ENCODE results near the gene SPEG. TPM values are rescaled to one million over a fixed set of nuclear protein-coding genes. Genes with fewer than 3 reads are reported as not detected.

SPEG gene
- total RNA-seq, 2 experiments from 2014 or later, result 0.46 TPM; not detected in 1

- Histone ChIP-seq H3K4me3 (ENCODE audit: low read depth, low read length, poor library complexity, severe bottlenecking) (no peak overlapping the region), H2AFZ (ENCODE audit: low read length) (no peak overlapping the region), H3K9me2 (ENCODE audit: insufficient read depth, low read length) (no peaks in the 10 kb centered on the region), H3K79me2 (ENCODE audit: insufficient read depth, low read depth, low read length) (no peaks in the 10 kb centered on the region), H3K36me3 (ENCODE audit: insufficient read depth, low read length) (no peaks in the 10 kb centered on the region), H3K4me1 (ENCODE audit: insufficient read depth, low read length, poor library complexity, severe bottlenecking) (no peaks in the 10 kb centered on the region), H3K4me2 (ENCODE audit: low read length) (no peak overlapping the region), H4K20me1 (ENCODE audit: insufficient read depth, low read length) (no peaks in the 10 kb centered on the region), H3K9me3 (ENCODE audit: low read length) (no peaks in the 10 kb centered on the region), H3K27ac (ENCODE audit: low read depth, low read length, poor library complexity, severe bottlenecking) (no peak overlapping the region)
- BruUV-seq (replicated peaks), result no TSS peak
- no peak for DNase-seq (ENCODE audit: low spot score)
- ChIA-PET POLR2A (no interaction called here), CTCF (ENCODE audit: unreplicated experiment) (no interaction called here)
- intact Hi-C loops (cut with micrococcal nuclease; ENCODE audit: unreplicated experiment), result no loop called here
- TF ChIP-seq CTCF (conservative IDR thresholded peaks at IDR 0.05; ENCODE audit: low read length), result no peak
- TF ChIP-seq EZH2phosphoT487 (IDR thresholded peaks at IDR 0.05; ENCODE audit: borderline replicate concordance, low read depth, low read length), result no peak
These were observed 80.2 kb downstream of the SPEG start for GRCh38 chr2:219514836-219515235.

DNA sequence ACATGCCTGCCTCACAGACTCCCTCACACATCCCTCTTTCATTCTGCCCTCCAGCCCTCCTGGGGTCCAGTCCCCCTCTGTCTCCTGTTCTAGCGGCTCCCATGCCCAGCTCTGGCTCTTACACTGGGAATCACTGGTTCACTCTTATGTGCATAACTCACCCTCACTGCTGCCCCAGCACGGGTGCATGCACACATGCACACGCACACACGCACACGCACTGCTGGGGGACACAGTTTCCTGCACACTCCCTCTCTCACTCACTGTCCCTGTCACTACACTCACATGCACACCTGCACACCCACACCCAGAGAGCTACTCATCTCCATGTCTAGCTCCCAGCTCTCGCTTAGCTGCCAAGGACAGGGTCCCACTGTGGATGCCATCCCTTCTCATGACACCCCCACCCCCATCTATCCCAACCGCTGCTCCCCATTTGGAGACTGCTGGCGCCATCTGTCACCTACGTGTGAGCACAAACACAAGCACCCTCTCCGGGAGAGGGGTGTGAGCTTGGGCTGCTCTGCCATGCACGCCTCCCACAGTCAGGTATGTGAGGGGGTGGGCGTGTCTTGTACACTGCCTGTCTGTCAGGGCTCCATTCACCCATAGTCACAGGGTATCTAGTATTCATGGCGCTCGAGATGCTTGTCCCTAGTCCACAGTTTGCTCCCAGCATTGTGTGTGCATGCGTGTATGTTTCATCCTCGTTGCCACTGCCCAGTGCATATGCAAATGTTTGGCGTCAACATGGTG lies 81.4 kb downstream of the SPEG start:
- Histone ChIP-seq H3K4me2 (ENCODE audit: low read length) (no peak overlapping the region), H3K4me1 (ENCODE audit: insufficient read depth, low read length, poor library complexity, severe bottlenecking) (no peaks in the 10 kb centered on the region), H3K79me2 (ENCODE audit: insufficient read depth, low read depth, low read length) (no peaks in the 10 kb centered on the region), H4K20me1 (ENCODE audit: insufficient read depth, low read length) (no peaks in the 10 kb centered on the region), H3K9me2 (ENCODE audit: insufficient read depth, low read length) (no peaks in the 10 kb centered on the region), H3K36me3 (ENCODE audit: insufficient read depth, low read length) (no peaks in the 10 kb centered on the region), H3K9me3 (ENCODE audit: low read length) (no peaks in the 10 kb centered on the region), H3K4me3 (ENCODE audit: low read depth, low read length, poor library complexity, severe bottlenecking) (no peak overlapping the region), H2AFZ (ENCODE audit: low read length) (no peak overlapping the region), H3K27ac (ENCODE audit: low read depth, low read length, poor library complexity, severe bottlenecking) (no peak overlapping the region)
- intact Hi-C loops (cut with micrococcal nuclease; ENCODE audit: unreplicated experiment), result no loop called here
- TF ChIP-seq EZH2phosphoT487 (IDR thresholded peaks at IDR 0.05; ENCODE audit: borderline replicate concordance, low read depth, low read length), result no peak
- TF ChIP-seq CTCF (conservative IDR thresholded peaks at IDR 0.05; ENCODE audit: low read length), result no peak
- ChIA-PET POLR2A (no interaction called here), CTCF (ENCODE audit: unreplicated experiment) (no interaction called here)
- BruUV-seq (replicated peaks), result no TSS peak
- DNase-seq (ENCODE audit: low spot score), result no peak

- no TSS peak for BruUV-seq (replicated peaks)
- H3K9me3 ChIP-seq (ENCODE audit: low read length), result no peaks in the 10 kb centered on the region
- DNase-seq (ENCODE audit: low spot score), result no peak
- no peaks in the 10 kb centered on the region for H4K20me1 ChIP-seq (ENCODE audit: insufficient read depth, low read length)
- H2AFZ ChIP-seq (ENCODE audit: low read length), result no peak overlapping the region
- no peak overlapping the region for H3K27ac ChIP-seq (ENCODE audit: low read depth, low read length, poor library complexity, severe bottlenecking)
- no peaks in the 10 kb centered on the region for H3K4me1 ChIP-seq (ENCODE audit: insufficient read depth, low read length, poor library complexity, severe bottlenecking)
- no peaks in the 10 kb centered on the region for H3K9me2 ChIP-seq (ENCODE audit: insufficient read depth, low read length)
- no peak overlapping the region for H3K4me2 ChIP-seq (ENCODE audit: low read length)
- TF ChIP-seq EZH2phosphoT487 (IDR thresholded peaks at IDR 0.05; ENCODE audit: borderline replicate concordance, low read depth, low read length), result no peak
- no peak for TF ChIP-seq CTCF (conservative IDR thresholded peaks at IDR 0.05; ENCODE audit: low read length)
- H3K4me3 ChIP-seq (ENCODE audit: low read depth, low read length, poor library complexity, severe bottlenecking), result no peak overlapping the region
- H3K36me3 ChIP-seq (ENCODE audit: insufficient read depth, low read length), result no peaks in the 10 kb centered on the region
- intact Hi-C loops (cut with micrococcal nuclease; ENCODE audit: unreplicated experiment), result no loop called here
- POLR2A ChIA-PET, result no interaction called here
- CTCF ChIA-PET (ENCODE audit: unreplicated experiment), result interaction anchor here (0.6 kb wide), 1 partner anchor 32 kb away, joined by 17 read pairs; no protein-coding TSS in a partner anchor
- H3K79me2 ChIP-seq (ENCODE audit: insufficient read depth, low read depth, low read length), result no peaks in the 10 kb centered on the region
These were observed 82.2 kb downstream of the SPEG start for GRCh38 chr2:219516888-219517287.
